ENCODE measurements around the gene UST. TPM values are rescaled to one million over a fixed set of nuclear protein-coding genes. Genes with fewer than 3 reads are reported as not detected.

UST gene, protein sequence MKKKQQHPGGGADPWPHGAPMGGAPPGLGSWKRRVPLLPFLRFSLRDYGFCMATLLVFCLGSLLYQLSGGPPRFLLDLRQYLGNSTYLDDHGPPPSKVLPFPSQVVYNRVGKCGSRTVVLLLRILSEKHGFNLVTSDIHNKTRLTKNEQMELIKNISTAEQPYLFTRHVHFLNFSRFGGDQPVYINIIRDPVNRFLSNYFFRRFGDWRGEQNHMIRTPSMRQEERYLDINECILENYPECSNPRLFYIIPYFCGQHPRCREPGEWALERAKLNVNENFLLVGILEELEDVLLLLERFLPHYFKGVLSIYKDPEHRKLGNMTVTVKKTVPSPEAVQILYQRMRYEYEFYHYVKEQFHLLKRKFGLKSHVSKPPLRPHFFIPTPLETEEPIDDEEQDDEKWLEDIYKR
- total RNA-seq (1 to 10 TPM; 1.1 to 2.7 TPM), polyA plus RNA-seq (under 1 TPM; 0.24 to 0.65 TPM)

- no peak for TF ChIP-seq ATF3 (IDR thresholded peaks at IDR 0.05)
- peak; percentile 62 to 66 for TF ChIP-seq RAD21 (IDR thresholded peaks at IDR 0.05)
- 1% methylated on average over 50 of the region's 50 CpGs for WGBS
- peaks cover 0 to 3% (median 0%) of the 10 kb centered on the region in 4 donors for H3K9me3 ChIP-seq (ENCODE audit: control insufficient read depth in 4 of 4, low read length in 3 of 4)
- peaks cover 0 to 13% (median 0%) of the 10 kb centered on the region in 4 donors for H3K27me3 ChIP-seq (ENCODE audit: control insufficient read depth in 4 of 4, insufficient read depth in 4 of 4, low read length in 3 of 4)
- H3K4me3 ChIP-seq (ENCODE audit: low read depth in 1 of 3, low read length in 3 of 3): peak within 1 kb of the TSS; percentile 54 to 75 (median 60)
- H3K27ac ChIP-seq (ENCODE audit: low read depth in 1 of 2, low read length in 2 of 2): peak within 1 kb of the TSS; percentile 67 to 71
- H3K4me1 ChIP-seq (ENCODE audit: control insufficient read depth in 4 of 4, insufficient read depth in 4 of 4, low read length in 3 of 4): peaks cover 5 to 26% (median 16%) of the 10 kb centered on the region in 4 donors
- no peaks in the 10 kb centered on the region for H3K36me3 ChIP-seq (ENCODE audit: control insufficient read depth in 4 of 4, insufficient read depth in 3 of 4, low read depth in 1 of 4, low read length in 3 of 4)
- DNase-seq (ENCODE audit: low spot score): peak; percentile 48
- no peak within 1 kb of the TSS for H3K9ac ChIP-seq (ENCODE audit: low read depth in 1 of 2, low read length in 2 of 2)
Observed at GRCh38 chr6:148746363-148747144, at the start of gene UST. Gene UST, plus strand, starts transcription at chr6:148747030. Its CDS starts 401 bp downstream, at chr6:148747431.

GRCh38 chr6:148697895-148698440 lies 48.9 kb upstream of the UST start:
- Histone ChIP-seq H3K4me3 (ENCODE audit: low read depth in 1 of 3, low read length in 3 of 3) (no peak overlapping the region), H3K9ac (ENCODE audit: low read depth in 1 of 2, low read length in 2 of 2) (no peak overlapping the region), H3K9me3 (ENCODE audit: control insufficient read depth in 4 of 4, low read length in 3 of 4) (no peaks in the 10 kb centered on the region), H3K27me3 (ENCODE audit: control insufficient read depth in 4 of 4, insufficient read depth in 4 of 4, low read length in 3 of 4) (no peaks in the 10 kb centered on the region), H3K36me3 (ENCODE audit: control insufficient read depth in 4 of 4, insufficient read depth in 3 of 4, low read depth in 1 of 4, low read length in 3 of 4) (no peaks in the 10 kb centered on the region), H3K27ac (ENCODE audit: low read depth in 1 of 2, low read length in 2 of 2) (no peak overlapping the region), H3K4me1 (ENCODE audit: control insufficient read depth in 4 of 4, insufficient read depth in 4 of 4, low read length in 3 of 4) (peaks cover 0 to 13% (median 4%) of the 10 kb centered on the region in 4 donors)
- no peak for DNase-seq (ENCODE audit: low spot score)
- 97% methylated on average over 26 of the region's 26 CpGs for WGBS
- TF ChIP-seq JUND (IDR thresholded peaks at IDR 0.05): no peak
- TF ChIP-seq, protein P1, sequence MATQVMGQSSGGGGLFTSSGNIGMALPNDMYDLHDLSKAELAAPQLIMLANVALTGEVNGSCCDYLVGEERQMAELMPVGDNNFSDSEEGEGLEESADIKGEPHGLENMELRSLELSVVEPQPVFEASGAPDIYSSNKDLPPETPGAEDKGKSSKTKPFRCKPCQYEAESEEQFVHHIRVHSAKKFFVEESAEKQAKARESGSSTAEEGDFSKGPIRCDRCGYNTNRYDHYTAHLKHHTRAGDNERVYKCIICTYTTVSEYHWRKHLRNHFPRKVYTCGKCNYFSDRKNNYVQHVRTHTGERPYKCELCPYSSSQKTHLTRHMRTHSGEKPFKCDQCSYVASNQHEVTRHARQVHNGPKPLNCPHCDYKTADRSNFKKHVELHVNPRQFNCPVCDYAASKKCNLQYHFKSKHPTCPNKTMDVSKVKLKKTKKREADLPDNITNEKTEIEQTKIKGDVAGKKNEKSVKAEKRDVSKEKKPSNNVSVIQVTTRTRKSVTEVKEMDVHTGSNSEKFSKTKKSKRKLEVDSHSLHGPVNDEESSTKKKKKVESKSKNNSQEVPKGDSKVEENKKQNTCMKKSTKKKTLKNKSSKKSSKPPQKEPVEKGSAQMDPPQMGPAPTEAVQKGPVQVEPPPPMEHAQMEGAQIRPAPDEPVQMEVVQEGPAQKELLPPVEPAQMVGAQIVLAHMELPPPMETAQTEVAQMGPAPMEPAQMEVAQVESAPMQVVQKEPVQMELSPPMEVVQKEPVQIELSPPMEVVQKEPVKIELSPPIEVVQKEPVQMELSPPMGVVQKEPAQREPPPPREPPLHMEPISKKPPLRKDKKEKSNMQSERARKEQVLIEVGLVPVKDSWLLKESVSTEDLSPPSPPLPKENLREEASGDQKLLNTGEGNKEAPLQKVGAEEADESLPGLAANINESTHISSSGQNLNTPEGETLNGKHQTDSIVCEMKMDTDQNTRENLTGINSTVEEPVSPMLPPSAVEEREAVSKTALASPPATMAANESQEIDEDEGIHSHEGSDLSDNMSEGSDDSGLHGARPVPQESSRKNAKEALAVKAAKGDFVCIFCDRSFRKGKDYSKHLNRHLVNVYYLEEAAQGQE (IDR thresholded peaks at IDR 0.05): no peak
- TF ChIP-seq NR2F2 (IDR thresholded peaks at IDR 0.05): no peak
- TF ChIP-seq, protein P2, sequence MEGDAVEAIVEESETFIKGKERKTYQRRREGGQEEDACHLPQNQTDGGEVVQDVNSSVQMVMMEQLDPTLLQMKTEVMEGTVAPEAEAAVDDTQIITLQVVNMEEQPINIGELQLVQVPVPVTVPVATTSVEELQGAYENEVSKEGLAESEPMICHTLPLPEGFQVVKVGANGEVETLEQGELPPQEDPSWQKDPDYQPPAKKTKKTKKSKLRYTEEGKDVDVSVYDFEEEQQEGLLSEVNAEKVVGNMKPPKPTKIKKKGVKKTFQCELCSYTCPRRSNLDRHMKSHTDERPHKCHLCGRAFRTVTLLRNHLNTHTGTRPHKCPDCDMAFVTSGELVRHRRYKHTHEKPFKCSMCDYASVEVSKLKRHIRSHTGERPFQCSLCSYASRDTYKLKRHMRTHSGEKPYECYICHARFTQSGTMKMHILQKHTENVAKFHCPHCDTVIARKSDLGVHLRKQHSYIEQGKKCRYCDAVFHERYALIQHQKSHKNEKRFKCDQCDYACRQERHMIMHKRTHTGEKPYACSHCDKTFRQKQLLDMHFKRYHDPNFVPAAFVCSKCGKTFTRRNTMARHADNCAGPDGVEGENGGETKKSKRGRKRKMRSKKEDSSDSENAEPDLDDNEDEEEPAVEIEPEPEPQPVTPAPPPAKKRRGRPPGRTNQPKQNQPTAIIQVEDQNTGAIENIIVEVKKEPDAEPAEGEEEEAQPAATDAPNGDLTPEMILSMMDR (IDR thresholded peaks at IDR 0.05; ENCODE audit: low read depth, low read length, missing input control): no peak
- TF ChIP-seq HNF4G (IDR thresholded peaks at IDR 0.05): no peak
- no peak for TF ChIP-seq YY1 (IDR thresholded peaks at IDR 0.05)
- TF ChIP-seq GABPA (IDR thresholded peaks at IDR 0.05 in 1 of 2, conservative IDR thresholded peaks at IDR 0.05 in 1 of 2): no peak
- TF ChIP-seq, protein P3, sequence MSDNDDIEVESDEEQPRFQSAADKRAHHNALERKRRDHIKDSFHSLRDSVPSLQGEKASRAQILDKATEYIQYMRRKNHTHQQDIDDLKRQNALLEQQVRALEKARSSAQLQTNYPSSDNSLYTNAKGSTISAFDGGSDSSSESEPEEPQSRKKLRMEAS (IDR thresholded peaks at IDR 0.05): no peak
- TF ChIP-seq FOXA2 (IDR thresholded peaks at IDR 0.05): no peak
- TF ChIP-seq EGR1 (IDR thresholded peaks at IDR 0.05; ENCODE audit: low read depth in 2 of 2): no peak
- TF ChIP-seq ATF3 (IDR thresholded peaks at IDR 0.05): no peak
- TF ChIP-seq RXRA (IDR thresholded peaks at IDR 0.05): no peak
- TF ChIP-seq RAD21 (IDR thresholded peaks at IDR 0.05): no peak
